Mesenchymal stem cell (in vitro differentiated cells and primary cell): ENCODE measurements around the gene ZNF821.
A peak's percentile ranks its signal among the peaks of the same experiment; 100 is the strongest.

ENCODE experiments used
- DNase-seq: peaks from one replicate; pipeline ENCODE4 v3.0.0-alpha.2; 2013
- H2AFZ ChIP-seq: one replicate; pipeline ENCODE4 v1.6.1; 2013; ENCODE audit warnings: low read depth, mild to moderate bottlenecking, control low read depth, inconsistent platforms, low read length, moderate library complexity
- H2AK5ac ChIP-seq: 2 replicates; pipeline ENCODE4 v1.6.1; 2013; ENCODE audit warnings: low read length, moderate library complexity, mild to moderate bottlenecking, inconsistent platforms; ENCODE audit not compliant: severe bottlenecking
- H2BK120ac ChIP-seq: one replicate; pipeline ENCODE4 v1.6.1; 2013; ENCODE audit warnings: low read depth, mild to moderate bottlenecking, inconsistent platforms, low read length, moderate library complexity
- H2BK12ac ChIP-seq, 2 experiments: one replicate each; pipeline ENCODE4 v1.6.1; 2013; ENCODE audit warnings: inconsistent platforms in 2 of 2, low read length in 2 of 2, mild to moderate bottlenecking in 2 of 2, moderate library complexity in 2 of 2, control low read depth in 1 of 2
- H2BK15ac ChIP-seq: one replicate; pipeline ENCODE4 v1.6.1; 2013; ENCODE audit warnings: mild to moderate bottlenecking, low read depth, inconsistent platforms; ENCODE audit not compliant: poor library complexity, severe bottlenecking
- H2BK5ac ChIP-seq: 2 replicates; pipeline ENCODE4 v1.6.1; 2013; ENCODE audit warnings: low read depth, mild to moderate bottlenecking, low read length, control low read depth, inconsistent platforms; ENCODE audit not compliant: poor library complexity, severe bottlenecking
- H3K14ac ChIP-seq, 2 experiments: one replicate each; pipeline ENCODE4 v1.6.1; 2013; ENCODE audit warnings: inconsistent platforms in 2 of 2, low read length in 2 of 2, control low read depth in 1 of 2, mild to moderate bottlenecking in 1 of 2, moderate library complexity in 1 of 2
- H3K18ac ChIP-seq, 2 experiments: one replicate each; pipeline ENCODE4 v1.6.1; 2013; ENCODE audit warnings: inconsistent platforms in 2 of 2, low read length in 2 of 2, control low read depth in 1 of 2, low read depth in 1 of 2, mild to moderate bottlenecking in 1 of 2
- H3K23ac ChIP-seq, 2 experiments: one replicate each; pipeline ENCODE4 v1.6.1; 2013; ENCODE audit warnings: inconsistent platforms in 2 of 2, low read length in 2 of 2, mild to moderate bottlenecking in 2 of 2, moderate library complexity in 2 of 2, control low read depth in 1 of 2
- H3K27ac ChIP-seq: 2 replicates; pipeline ENCODE4 v1.5.1; 2013; ENCODE audit warnings: mild to moderate bottlenecking, moderate library complexity, low read length, control low read depth, inconsistent platforms; ENCODE audit not compliant: poor library complexity, severe bottlenecking
- H3K27me3 ChIP-seq, 2 experiments: 2 replicates each; pipeline versions ENCODE4 v1.6.1 to v1.7.0; 2013; ENCODE audit warnings: low read length in 2 of 2, mild to moderate bottlenecking in 2 of 2, moderate library complexity in 2 of 2, control low read depth in 1 of 2, inconsistent platforms in 1 of 2; ENCODE audit not compliant: control insufficient read depth in 1 of 2, insufficient read depth in 1 of 2
- H3K36me3 ChIP-seq, 2 experiments: 2 replicates each; pipeline versions ENCODE4 v1.6.1 to v1.7.0; 2013; ENCODE audit warnings: low read length in 2 of 2, control low read depth in 1 of 2, inconsistent platforms in 1 of 2, low read depth in 1 of 2, mild to moderate bottlenecking in 1 of 2; ENCODE audit not compliant: insufficient read depth in 2 of 2, control insufficient read depth in 1 of 2
- H3K4ac ChIP-seq, 2 experiments: one replicate each; pipeline ENCODE4 v1.6.1; 2013; ENCODE audit warnings: inconsistent platforms in 2 of 2, low read length in 2 of 2, mild to moderate bottlenecking in 2 of 2, moderate library complexity in 2 of 2, control low read depth in 1 of 2, low read depth in 1 of 2
- H3K4me1 ChIP-seq: 2 replicates; pipeline ENCODE4 v1.6.1; 2013; ENCODE audit warnings: low read depth, low read length, control low read depth; ENCODE audit not compliant: control insufficient read depth, insufficient read depth
- H3K4me2 ChIP-seq: 2 replicates; pipeline ENCODE4 v1.6.1; 2013; ENCODE audit warnings: low read length, mild to moderate bottlenecking, inconsistent platforms; ENCODE audit not compliant: poor library complexity, severe bottlenecking
- H3K4me3 ChIP-seq, 2 experiments: 2 replicates each; pipeline versions ENCODE4 v1.5.1 to v1.7.0; 2013; ENCODE audit warnings: low read length in 2 of 2, mild to moderate bottlenecking in 2 of 2, control low read depth in 1 of 2, low read depth in 1 of 2; ENCODE audit not compliant: insufficient read depth in 1 of 2
- H3K79me1 ChIP-seq: replicated peaks from 2 replicates; pipeline ENCODE4 v1.6.1; 2013; ENCODE audit warnings: mild to moderate bottlenecking, control low read depth, low read length, inconsistent platforms; ENCODE audit not compliant: poor library complexity, severe bottlenecking
- H3K9ac ChIP-seq: 2 replicates; pipeline ENCODE4 v1.7.0; 2013; ENCODE audit warnings: mild to moderate bottlenecking, low read length, moderate library complexity
- H3K9me3 ChIP-seq: 2 replicates; pipeline ENCODE4 v1.7.0; 2013; ENCODE audit warnings: mild to moderate bottlenecking, low read length; ENCODE audit not compliant: control insufficient read depth
- H4K8ac ChIP-seq: one replicate; pipeline ENCODE4 v1.6.1; 2013; ENCODE audit warnings: inconsistent platforms, mild to moderate bottlenecking, low read length, moderate library complexity
- H4K91ac ChIP-seq: one replicate; pipeline ENCODE4 v1.6.1; 2013; ENCODE audit warnings: mild to moderate bottlenecking, low read length, inconsistent platforms
- WGBS: methylation state at CpG from one replicate; pipeline ENCODE4 v1.1.7; 2013; ENCODE audit warnings: mixed read lengths; 5-methylcytosine and 5-hydroxymethylcytosine counted together

The ZNF821 gene

DNA sequence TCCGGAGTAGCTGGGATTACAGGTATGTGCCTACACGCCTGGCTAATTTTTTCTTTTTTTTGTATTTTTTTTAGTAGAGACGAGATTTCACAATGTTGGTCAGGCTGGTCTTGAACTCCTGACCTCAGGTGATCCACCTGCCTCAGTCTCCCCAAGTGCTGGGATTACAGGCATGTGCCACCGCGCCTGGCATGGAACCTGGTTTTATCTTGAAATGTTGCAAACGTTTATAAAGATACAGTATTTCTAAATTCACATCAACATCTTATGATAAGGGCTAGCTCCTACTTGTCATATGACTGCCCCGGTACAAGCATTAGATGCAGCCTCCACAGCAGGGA is 9.9 kb upstream of the ZNF821 start:
- Histone ChIP-seq H3K27ac (peak overlapping the region; percentile 95), H3K79me1 (peaks cover 2% of the 10 kb centered on the region), H3K14ac (no peak overlapping the region), H2BK15ac (no peak overlapping the region), H3K18ac (peak overlapping the region in 1 of 2 experiments; percentile 24), H2AFZ (no peak overlapping the region), H2AK5ac (no peak overlapping the region), H3K27me3 (no peaks in the 10 kb centered on the region), H2BK120ac (no peak overlapping the region), H4K91ac (no peak overlapping the region), H3K4me2 (peak overlapping the region; percentile 96), H3K9me3 (no peaks in the 10 kb centered on the region), H3K36me3 (peaks cover 7 to 8% of the 10 kb centered on the region in 2 experiments), H2BK12ac (no peak overlapping the region), H3K23ac (no peak overlapping the region), H4K8ac (no peak overlapping the region), H3K4me3 (peak overlapping the region in 1 of 2 experiments; percentile 93), H3K4me1 (peaks cover 4% of the 10 kb centered on the region), H3K4ac (peak overlapping the region in 1 of 2 experiments; percentile 75), H2BK5ac (no peak overlapping the region), H3K9ac (peak overlapping the region; percentile 97)
- WGBS = 58% methylated on average over 5 of the region's 7 CpGs
- no peak for DNase-seq

- Histone ChIP-seq H3K27ac (no peak overlapping the region), H2BK5ac (no peak overlapping the region), H2BK15ac (no peak overlapping the region), H3K4me2 (no peak overlapping the region), H2AK5ac (no peak overlapping the region), H3K27me3 (no peaks in the 10 kb centered on the region), H3K23ac (no peak overlapping the region), H4K91ac (no peak overlapping the region), H3K18ac (no peak overlapping the region), H2BK12ac (no peak overlapping the region), H2BK120ac (no peak overlapping the region), H3K79me1 (peaks cover 2% of the 10 kb centered on the region), H3K36me3 (no peaks in the 10 kb centered on the region), H3K9ac (no peak overlapping the region), H4K8ac (no peak overlapping the region), H3K4me1 (no peaks in the 10 kb centered on the region), H2AFZ (no peak overlapping the region), H3K4ac (no peak overlapping the region), H3K4me3 (no peak overlapping the region), H3K14ac (no peak overlapping the region), H3K9me3 (no peaks in the 10 kb centered on the region)
- WGBS = 100% methylated on average over 2 of the region's 3 CpGs
- no peak for DNase-seq
Measured at GRCh38 chr16:71889147-71889546, 5.2 kb upstream of the ZNF821 start.

GRCh38 chr16:71885261-71885650 is 1.3 kb upstream of the ZNF821 start:
- Histone ChIP-seq H3K23ac (no peak overlapping the region), H2BK120ac (no peak overlapping the region), H3K4ac (no peak overlapping the region), H4K91ac (no peak overlapping the region), H3K14ac (no peak overlapping the region), H2BK15ac (no peak overlapping the region), H3K9me3 (no peaks in the 10 kb centered on the region), H2AFZ (no peak overlapping the region), H3K4me3 (no peak overlapping the region), H3K27me3 (no peaks in the 10 kb centered on the region), H4K8ac (no peak overlapping the region), H2BK12ac (no peak overlapping the region), H3K79me1 (peaks cover 12% of the 10 kb centered on the region), H2AK5ac (no peak overlapping the region), H3K27ac (no peak overlapping the region), H2BK5ac (no peak overlapping the region), H3K9ac (no peak overlapping the region), H3K4me1 (no peaks in the 10 kb centered on the region), H3K36me3 (peaks cover 4 to 11% of the 10 kb centered on the region in 2 experiments), H3K18ac (no peak overlapping the region), H3K4me2 (no peak overlapping the region)
- no peak for DNase-seq
- 45% methylated on average over 4 of the region's 4 CpGs for WGBS

- DNase-seq = peak; percentile 32
- Histone ChIP-seq H3K27ac (peak overlapping the region; percentile 28), H2BK15ac (peak overlapping the region; percentile 89), H3K4ac (peak overlapping the region in 1 of 2 experiments; percentile 87), H4K8ac (peak overlapping the region; percentile 95), H4K91ac (peak overlapping the region; percentile 61), H3K4me1 (no peaks in the 10 kb centered on the region), H3K23ac (peak overlapping the region in 1 of 2 experiments; percentile 69), H3K79me1 (peaks cover 19% of the 10 kb centered on the region), H3K27me3 (no peaks in the 10 kb centered on the region), H3K14ac (peak overlapping the region; percentile 47 to 70), H2BK12ac (peak overlapping the region in 1 of 2 experiments; percentile 38), H3K4me2 (peak overlapping the region; percentile 100), H2BK120ac (peak overlapping the region; percentile 92), H2AFZ (peak overlapping the region; percentile 75), H2BK5ac (no peak overlapping the region), H3K36me3 (peaks cover 5 to 30% of the 10 kb centered on the region in 2 experiments), H3K18ac (peak overlapping the region; percentile 88 to 95), H2AK5ac (no peak overlapping the region), H3K9ac (peak overlapping the region; percentile 94), H3K9me3 (no peaks in the 10 kb centered on the region), H3K4me3 (peak overlapping the region; percentile 91 to 96)
- WGBS = 1% methylated on average over 27 of the region's 46 CpGs
Measured at GRCh38 chr16:71883168-71883848, 674 bp downstream of the ZNF821 start.
